ENCODE results near the gene RPL6.

DNA sequence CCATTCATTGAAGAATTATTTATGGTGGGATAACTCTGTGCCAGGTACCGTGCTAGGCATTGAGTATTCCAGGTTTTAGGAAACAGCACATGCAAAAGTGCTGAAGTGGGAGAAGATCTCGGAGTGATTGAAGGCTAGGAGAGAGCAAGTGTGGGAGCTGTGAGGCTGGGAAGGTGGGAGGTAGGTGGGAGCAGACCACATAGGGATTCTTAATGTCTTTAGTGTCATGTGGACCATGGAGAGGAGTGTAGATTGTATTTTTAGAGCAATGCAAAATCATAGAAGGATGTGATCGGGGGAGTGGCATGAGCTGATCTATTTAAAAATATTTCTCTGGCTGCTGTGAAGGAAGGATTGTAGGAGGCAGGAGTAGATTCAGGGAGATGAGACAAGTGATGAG is 14.7 kb upstream of the RPL6 start:
- no peak for TF ChIP-seq EZH2 (IDR thresholded peaks at IDR 0.05; ENCODE audit: borderline replicate concordance, low read length)
- TF ChIP-seq, protein P1, sequence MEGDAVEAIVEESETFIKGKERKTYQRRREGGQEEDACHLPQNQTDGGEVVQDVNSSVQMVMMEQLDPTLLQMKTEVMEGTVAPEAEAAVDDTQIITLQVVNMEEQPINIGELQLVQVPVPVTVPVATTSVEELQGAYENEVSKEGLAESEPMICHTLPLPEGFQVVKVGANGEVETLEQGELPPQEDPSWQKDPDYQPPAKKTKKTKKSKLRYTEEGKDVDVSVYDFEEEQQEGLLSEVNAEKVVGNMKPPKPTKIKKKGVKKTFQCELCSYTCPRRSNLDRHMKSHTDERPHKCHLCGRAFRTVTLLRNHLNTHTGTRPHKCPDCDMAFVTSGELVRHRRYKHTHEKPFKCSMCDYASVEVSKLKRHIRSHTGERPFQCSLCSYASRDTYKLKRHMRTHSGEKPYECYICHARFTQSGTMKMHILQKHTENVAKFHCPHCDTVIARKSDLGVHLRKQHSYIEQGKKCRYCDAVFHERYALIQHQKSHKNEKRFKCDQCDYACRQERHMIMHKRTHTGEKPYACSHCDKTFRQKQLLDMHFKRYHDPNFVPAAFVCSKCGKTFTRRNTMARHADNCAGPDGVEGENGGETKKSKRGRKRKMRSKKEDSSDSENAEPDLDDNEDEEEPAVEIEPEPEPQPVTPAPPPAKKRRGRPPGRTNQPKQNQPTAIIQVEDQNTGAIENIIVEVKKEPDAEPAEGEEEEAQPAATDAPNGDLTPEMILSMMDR (conservative IDR thresholded peaks at IDR 0.05 in 1 of 2, IDR thresholded peaks at IDR 0.05 in 1 of 2; ENCODE audit: extremely low read depth in 1 of 2, insufficient read depth in 1 of 2, low read depth in 1 of 2, low read length in 2 of 2), result no peak
